K562 (cell line): ENCODE measurements around the gene PPP4R3B. TPM values are rescaled to one million over a fixed set of nuclear protein-coding genes. Genes with fewer than 3 reads are reported as not detected.

Experiments
- FOXM1 ChIP-seq, 2 experiments: fragments of 450-650 bp in 1 of 2; sonication (generic) in 1 of 2; formaldehyde crosslinking in 1 of 2; IDR thresholded peaks; 2 replicates each; pipeline versions ENCODE4 v1.6.1 to v1.9.0; 2017 to 2022; ENCODE audit warnings: low read depth in 2 of 2, mild to moderate bottlenecking in 2 of 2, missing genetic modification reagents in 1 of 2, moderate library complexity in 1 of 2
- MAZ ChIP-seq, 2 experiments: fragments of 450-650 bp in 1 of 2; sonication (generic) in 1 of 2; formaldehyde crosslinking; IDR thresholded peaks in 1 of 2; conservative IDR thresholded peaks in 1 of 2; 2 replicates each; pipeline versions ENCODE4 v1.4.0 to v1.5.0; 2020; ENCODE audit warnings: mild to moderate bottlenecking in 1 of 2, missing genetic modification reagents in 1 of 2
- MTA2 ChIP-seq: fragments of 450-650 bp; IDR thresholded peaks from 2 replicates; pipeline ENCODE4 v1.6.1; 2016; ENCODE audit warnings: low read depth
- SOX6 ChIP-seq: fragments of 450-650 bp; IDR thresholded peaks from 2 replicates; pipeline ENCODE4 v1.6.1; 2014; ENCODE audit warnings: mild to moderate bottlenecking
- WHSC1 ChIP-seq: IDR thresholded peaks from one replicate; pipeline ENCODE4 v1.6.1; 2012; ENCODE audit warnings: low read length, control low read depth, inconsistent platforms
- YBX1 ChIP-seq: fragments of 450-650 bp; IDR thresholded peaks from 2 replicates; pipeline ENCODE4 v1.7.1; 2016; ENCODE audit warnings: mild to moderate bottlenecking
- ZNF79 ChIP-seq: fragments of 250-450 bp; sonication (Bioruptor Pico); IDR thresholded peaks from 2 replicates; pipeline ENCODE4 v1.4.0; 2020; ENCODE audit warnings: low read depth, mild to moderate bottlenecking, moderate library complexity
- polyA plus RNA-seq, 8 experiments: library from polyadenylated mRNA; depleted of rRNA in 4 of 8; stranded (reverse) in 5 of 8; unstranded in 3 of 8; fragments of >200 nt; fragmentation: Nextera tagmentation in 2 of 8; fragmentation: Illumina TruSeq in 1 of 8; extraction: Ambion mirVana in 2 of 8; extraction: Trizol in 1 of 8; gene quantifications; 2 replicates each; pipeline versions ENCODE4 v1.2.1 to v1.2.3, GENCODE V29; 2011 to 2014; ENCODE audit warnings: inconsistent platforms in 1 of 8, missing spikeins in 1 of 8
- total RNA-seq, 7 experiments: library from RNA; depleted of rRNA in 6 of 7; stranded (reverse); fragments of >200 nt in 6 of 7; fragmentation: Illumina TruSeq in 2 of 7; extraction: Trizol in 2 of 7; gene quantifications; 2 replicates each; pipeline versions ENCODE4 v1.2.1 to v1.2.3, GENCODE V29; 2011 to 2021; ENCODE audit warnings: low replicate concordance in 1 of 7
- TF ChIP-seq, protein P1 (sequence below): fragments of 450-650 bp; IDR thresholded peaks from 2 replicates; pipeline ENCODE4 v1.6.1; 2016; ENCODE audit warnings: mild to moderate bottlenecking, moderate library complexity

The PPP4R3B gene
- total and polyA plus RNA-seq, 9 of the 15 experiments (the other 6 are each of a cell fraction or from before 2014, with no cell fraction given), result 13.2 to 59.2 (median 41.9) TPM

DNA sequence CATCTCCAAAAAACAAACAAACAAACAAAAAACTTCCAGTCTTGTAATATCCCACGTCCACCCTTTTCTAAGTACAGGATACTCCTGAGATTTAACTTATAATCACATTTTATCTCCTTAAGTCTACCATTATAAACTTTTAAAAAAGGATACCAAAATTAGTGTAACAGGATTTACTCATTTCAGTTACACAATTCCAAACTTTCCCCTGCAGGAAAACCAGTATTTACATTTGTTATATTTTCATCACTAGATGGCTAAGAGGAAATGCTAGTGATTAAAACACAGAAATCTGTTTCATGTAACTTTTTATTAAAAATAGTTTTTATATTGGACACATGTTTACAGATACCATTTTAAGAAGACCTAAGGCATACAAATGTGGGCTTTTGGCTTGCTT is 70.4 kb downstream of the PPP4R3B start (continued):
- TF ChIP-seq, protein P1, sequence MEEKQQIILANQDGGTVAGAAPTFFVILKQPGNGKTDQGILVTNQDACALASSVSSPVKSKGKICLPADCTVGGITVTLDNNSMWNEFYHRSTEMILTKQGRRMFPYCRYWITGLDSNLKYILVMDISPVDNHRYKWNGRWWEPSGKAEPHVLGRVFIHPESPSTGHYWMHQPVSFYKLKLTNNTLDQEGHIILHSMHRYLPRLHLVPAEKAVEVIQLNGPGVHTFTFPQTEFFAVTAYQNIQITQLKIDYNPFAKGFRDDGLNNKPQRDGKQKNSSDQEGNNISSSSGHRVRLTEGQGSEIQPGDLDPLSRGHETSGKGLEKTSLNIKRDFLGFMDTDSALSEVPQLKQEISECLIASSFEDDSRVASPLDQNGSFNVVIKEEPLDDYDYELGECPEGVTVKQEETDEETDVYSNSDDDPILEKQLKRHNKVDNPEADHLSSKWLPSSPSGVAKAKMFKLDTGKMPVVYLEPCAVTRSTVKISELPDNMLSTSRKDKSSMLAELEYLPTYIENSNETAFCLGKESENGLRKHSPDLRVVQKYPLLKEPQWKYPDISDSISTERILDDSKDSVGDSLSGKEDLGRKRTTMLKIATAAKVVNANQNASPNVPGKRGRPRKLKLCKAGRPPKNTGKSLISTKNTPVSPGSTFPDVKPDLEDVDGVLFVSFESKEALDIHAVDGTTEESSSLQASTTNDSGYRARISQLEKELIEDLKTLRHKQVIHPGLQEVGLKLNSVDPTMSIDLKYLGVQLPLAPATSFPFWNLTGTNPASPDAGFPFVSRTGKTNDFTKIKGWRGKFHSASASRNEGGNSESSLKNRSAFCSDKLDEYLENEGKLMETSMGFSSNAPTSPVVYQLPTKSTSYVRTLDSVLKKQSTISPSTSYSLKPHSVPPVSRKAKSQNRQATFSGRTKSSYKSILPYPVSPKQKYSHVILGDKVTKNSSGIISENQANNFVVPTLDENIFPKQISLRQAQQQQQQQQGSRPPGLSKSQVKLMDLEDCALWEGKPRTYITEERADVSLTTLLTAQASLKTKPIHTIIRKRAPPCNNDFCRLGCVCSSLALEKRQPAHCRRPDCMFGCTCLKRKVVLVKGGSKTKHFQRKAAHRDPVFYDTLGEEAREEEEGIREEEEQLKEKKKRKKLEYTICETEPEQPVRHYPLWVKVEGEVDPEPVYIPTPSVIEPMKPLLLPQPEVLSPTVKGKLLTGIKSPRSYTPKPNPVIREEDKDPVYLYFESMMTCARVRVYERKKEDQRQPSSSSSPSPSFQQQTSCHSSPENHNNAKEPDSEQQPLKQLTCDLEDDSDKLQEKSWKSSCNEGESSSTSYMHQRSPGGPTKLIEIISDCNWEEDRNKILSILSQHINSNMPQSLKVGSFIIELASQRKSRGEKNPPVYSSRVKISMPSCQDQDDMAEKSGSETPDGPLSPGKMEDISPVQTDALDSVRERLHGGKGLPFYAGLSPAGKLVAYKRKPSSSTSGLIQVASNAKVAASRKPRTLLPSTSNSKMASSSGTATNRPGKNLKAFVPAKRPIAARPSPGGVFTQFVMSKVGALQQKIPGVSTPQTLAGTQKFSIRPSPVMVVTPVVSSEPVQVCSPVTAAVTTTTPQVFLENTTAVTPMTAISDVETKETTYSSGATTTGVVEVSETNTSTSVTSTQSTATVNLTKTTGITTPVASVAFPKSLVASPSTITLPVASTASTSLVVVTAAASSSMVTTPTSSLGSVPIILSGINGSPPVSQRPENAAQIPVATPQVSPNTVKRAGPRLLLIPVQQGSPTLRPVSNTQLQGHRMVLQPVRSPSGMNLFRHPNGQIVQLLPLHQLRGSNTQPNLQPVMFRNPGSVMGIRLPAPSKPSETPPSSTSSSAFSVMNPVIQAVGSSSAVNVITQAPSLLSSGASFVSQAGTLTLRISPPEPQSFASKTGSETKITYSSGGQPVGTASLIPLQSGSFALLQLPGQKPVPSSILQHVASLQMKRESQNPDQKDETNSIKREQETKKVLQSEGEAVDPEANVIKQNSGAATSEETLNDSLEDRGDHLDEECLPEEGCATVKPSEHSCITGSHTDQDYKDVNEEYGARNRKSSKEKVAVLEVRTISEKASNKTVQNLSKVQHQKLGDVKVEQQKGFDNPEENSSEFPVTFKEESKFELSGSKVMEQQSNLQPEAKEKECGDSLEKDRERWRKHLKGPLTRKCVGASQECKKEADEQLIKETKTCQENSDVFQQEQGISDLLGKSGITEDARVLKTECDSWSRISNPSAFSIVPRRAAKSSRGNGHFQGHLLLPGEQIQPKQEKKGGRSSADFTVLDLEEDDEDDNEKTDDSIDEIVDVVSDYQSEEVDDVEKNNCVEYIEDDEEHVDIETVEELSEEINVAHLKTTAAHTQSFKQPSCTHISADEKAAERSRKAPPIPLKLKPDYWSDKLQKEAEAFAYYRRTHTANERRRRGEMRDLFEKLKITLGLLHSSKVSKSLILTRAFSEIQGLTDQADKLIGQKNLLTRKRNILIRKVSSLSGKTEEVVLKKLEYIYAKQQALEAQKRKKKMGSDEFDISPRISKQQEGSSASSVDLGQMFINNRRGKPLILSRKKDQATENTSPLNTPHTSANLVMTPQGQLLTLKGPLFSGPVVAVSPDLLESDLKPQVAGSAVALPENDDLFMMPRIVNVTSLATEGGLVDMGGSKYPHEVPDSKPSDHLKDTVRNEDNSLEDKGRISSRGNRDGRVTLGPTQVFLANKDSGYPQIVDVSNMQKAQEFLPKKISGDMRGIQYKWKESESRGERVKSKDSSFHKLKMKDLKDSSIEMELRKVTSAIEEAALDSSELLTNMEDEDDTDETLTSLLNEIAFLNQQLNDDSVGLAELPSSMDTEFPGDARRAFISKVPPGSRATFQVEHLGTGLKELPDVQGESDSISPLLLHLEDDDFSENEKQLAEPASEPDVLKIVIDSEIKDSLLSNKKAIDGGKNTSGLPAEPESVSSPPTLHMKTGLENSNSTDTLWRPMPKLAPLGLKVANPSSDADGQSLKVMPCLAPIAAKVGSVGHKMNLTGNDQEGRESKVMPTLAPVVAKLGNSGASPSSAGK, result no peak
- TF ChIP-seq SOX6 (no peak), MAZ (CRISPR knock-in tag; conservative IDR thresholded peaks at IDR 0.05 in 1 of 2, IDR thresholded peaks at IDR 0.05 in 1 of 2) (no peak), FOXM1 (IDR thresholded peaks at IDR 0.05; ENCODE audit: low read depth) (no peak), FOXM1 (CRISPR knock-in tag; IDR thresholded peaks at IDR 0.05; ENCODE audit: low read depth) (no peak), YBX1 (no peak), MTA2 (no peak), ZNF79 (CRISPR knock-in tag) (no peak), WHSC1 (no peak)
